DND-41 (cell line): ENCODE data around the gene METTL26.

Experiments
- EZH2 ChIP-seq: IDR thresholded peaks from 3 replicates; pipeline ENCODE4 v1.6.1; 2012; ENCODE audit warnings: borderline replicate concordance, low read depth, mild to moderate bottlenecking, moderate library complexity, low read length, inconsistent platforms; ENCODE audit not compliant: severe bottlenecking
- TF ChIP-seq, protein P1 (sequence below): IDR thresholded peaks from 2 replicates; pipeline ENCODE4 v1.5.1; 2012; ENCODE audit warnings: borderline replicate concordance, low read length, moderate library complexity, mild to moderate bottlenecking; ENCODE audit not compliant: poor library complexity, severe bottlenecking; ENCODE audit errors: extremely low read depth

DNA sequence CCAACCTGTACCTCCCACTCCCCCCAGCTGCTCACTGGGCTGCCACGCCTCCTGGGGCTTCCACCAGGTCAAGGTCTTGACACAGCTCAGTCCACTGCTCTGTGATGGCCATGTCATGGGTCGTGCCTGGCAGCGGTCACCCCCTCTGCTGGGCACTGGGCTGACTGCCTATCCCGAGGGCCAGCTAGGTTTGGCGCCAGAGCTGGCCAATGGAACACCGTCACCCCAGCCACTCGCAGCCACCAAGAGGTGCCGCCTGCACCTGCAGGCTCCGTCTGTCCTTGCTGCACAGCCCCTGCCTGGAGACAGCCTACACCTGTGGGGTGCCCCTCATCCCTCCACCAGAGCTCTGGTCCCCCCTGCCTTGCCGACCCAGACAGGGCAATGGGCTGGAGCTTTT is 50.8 kb downstream of the METTL26 start:
- TF ChIP-seq, protein P1, sequence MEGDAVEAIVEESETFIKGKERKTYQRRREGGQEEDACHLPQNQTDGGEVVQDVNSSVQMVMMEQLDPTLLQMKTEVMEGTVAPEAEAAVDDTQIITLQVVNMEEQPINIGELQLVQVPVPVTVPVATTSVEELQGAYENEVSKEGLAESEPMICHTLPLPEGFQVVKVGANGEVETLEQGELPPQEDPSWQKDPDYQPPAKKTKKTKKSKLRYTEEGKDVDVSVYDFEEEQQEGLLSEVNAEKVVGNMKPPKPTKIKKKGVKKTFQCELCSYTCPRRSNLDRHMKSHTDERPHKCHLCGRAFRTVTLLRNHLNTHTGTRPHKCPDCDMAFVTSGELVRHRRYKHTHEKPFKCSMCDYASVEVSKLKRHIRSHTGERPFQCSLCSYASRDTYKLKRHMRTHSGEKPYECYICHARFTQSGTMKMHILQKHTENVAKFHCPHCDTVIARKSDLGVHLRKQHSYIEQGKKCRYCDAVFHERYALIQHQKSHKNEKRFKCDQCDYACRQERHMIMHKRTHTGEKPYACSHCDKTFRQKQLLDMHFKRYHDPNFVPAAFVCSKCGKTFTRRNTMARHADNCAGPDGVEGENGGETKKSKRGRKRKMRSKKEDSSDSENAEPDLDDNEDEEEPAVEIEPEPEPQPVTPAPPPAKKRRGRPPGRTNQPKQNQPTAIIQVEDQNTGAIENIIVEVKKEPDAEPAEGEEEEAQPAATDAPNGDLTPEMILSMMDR: no peak
- TF ChIP-seq EZH2: no peak
